HG03039 (cell line): ENCODE results near the gene PRTFDC1.
"Not testable (repeated sequence)": the region's sequence is repeated elsewhere in the genome, so short reads cannot be mapped to it uniquely, and the experiment has no call there.

Experiments
- ATAC-seq: cut with Tn5 transposase; IDR thresholded peaks from one replicate; pipeline ENCODE4 v1.9.1; 2021; ENCODE audit warnings: mild to moderate bottlenecking, moderate library complexity; ENCODE audit not compliant: unreplicated experiment

The PRTFDC1 gene

GRCh38 chr10:24935504-24936292 is 16.7 kb downstream of the PRTFDC1 start:
- no peak for ATAC-seq

GRCh38 chr10:24931236-24931635 is 21.2 kb downstream of the PRTFDC1 start:
- no peak for ATAC-seq

GRCh38 chr10:24930427-24930826 is 22.0 kb downstream of the PRTFDC1 start:
- ATAC-seq, result peak; percentile 76

GRCh38 chr10:24929904-24930303 is 22.5 kb downstream of the PRTFDC1 start:
- no peak for ATAC-seq

- no peak for ATAC-seq
These were observed 23.3 kb downstream of the PRTFDC1 start for GRCh38 chr10:24929056-24929544.

GRCh38 chr10:24928163-24928562 is 24.2 kb downstream of the PRTFDC1 start:
- no peak for ATAC-seq

GRCh38 chr10:24926557-24926956 is 25.8 kb downstream of the PRTFDC1 start:
- no peak for ATAC-seq

- no peak for ATAC-seq
These were observed 26.6 kb downstream of the PRTFDC1 start for GRCh38 chr10:24925799-24926198.

GRCh38 chr10:24924483-24924882 is 27.9 kb downstream of the PRTFDC1 start:
- ATAC-seq, result not testable (repeated sequence)

- not testable (repeated sequence) for ATAC-seq
These were observed 30.1 kb downstream of the PRTFDC1 start for GRCh38 chr10:24922222-24922868.

GRCh38 chr10:24920907-24921881 is 31.2 kb downstream of the PRTFDC1 start:
- ATAC-seq, result peak; percentile 98

GRCh38 chr10:24920192-24920591 is 32.2 kb downstream of the PRTFDC1 start:
- ATAC-seq, result not testable (repeated sequence)

GRCh38 chr10:24919629-24920028 is 32.8 kb downstream of the PRTFDC1 start:
- ATAC-seq, result not testable (repeated sequence)

- no peak for ATAC-seq
These were observed 34.4 kb downstream of the PRTFDC1 start for GRCh38 chr10:24917979-24918378.

- ATAC-seq, result no peak
These were observed 34.9 kb downstream of the PRTFDC1 start for GRCh38 chr10:24917493-24917892.

- no peak for ATAC-seq
These were observed 36.0 kb downstream of the PRTFDC1 start for GRCh38 chr10:24916365-24916764.

GRCh38 chr10:24915304-24915703 is 37.1 kb downstream of the PRTFDC1 start:
- no peak for ATAC-seq

- ATAC-seq, result no peak
These were observed 38.3 kb downstream of the PRTFDC1 start for GRCh38 chr10:24914148-24914547.

GRCh38 chr10:24912215-24912614 is 40.2 kb downstream of the PRTFDC1 start:
- no peak for ATAC-seq

GRCh38 chr10:24911029-24911428 is 41.4 kb downstream of the PRTFDC1 start:
- no peak for ATAC-seq

GRCh38 chr10:24910574-24910973 is 41.8 kb downstream of the PRTFDC1 start:
- no peak for ATAC-seq
